IMR-90 (cell line): ENCODE results near the gene RNF128. TPM values are rescaled to one million over a fixed set of nuclear protein-coding genes. Genes with fewer than 3 reads are reported as not detected.

ENCODE experiments used
- ATAC-seq: fragments of 200-7000 bp; cut with Tn5 transposase; 2 replicates; pipeline ENCODE4 v1.9.1; 2020; ENCODE audit warnings: low read depth, mild to moderate bottlenecking, moderate library complexity
- BruUV-seq: library from RNA; stranded (reverse); fragments of 400-500 nt; replicated peaks from 2 replicates; lab custom pipeline; 2021; lab: Mats Ljungman, UMichigan
- CTCF ChIA-PET: fragments of 300-600 bp; formaldehyde crosslinking; extraction: SDS; loops from one replicate; lab custom pipeline; 2021; ENCODE audit warnings: antibody characterized with exemption; lab: Yijun Ruan, JAX
- POLR2A ChIA-PET: fragments of 300-600 bp; sonication (Branson Sonifier 250); formaldehyde crosslinking; loops from one replicate; lab custom pipeline; 2022; ENCODE audit warnings: antibody characterized with exemption; ENCODE audit not compliant: unreplicated experiment; lab: Charles Lee
- DNase-seq: peaks from one replicate; pipeline ENCODE4 v3.0.0; 2013
- H2AFZ ChIP-seq: replicated peaks from 2 replicates; pipeline ENCODE3; 2013; ENCODE audit warnings: low read length, mild to moderate bottlenecking; ENCODE audit not compliant: poor library complexity
- H2AK5ac ChIP-seq: 2 replicates; pipeline ENCODE4 v1.6.1; 2013; ENCODE audit warnings: low read depth, low read length, inconsistent platforms
- H2AK9ac ChIP-seq: replicated peaks from 2 replicates; pipeline ENCODE3; 2013; ENCODE audit warnings: mild to moderate bottlenecking, low read depth, low read length, moderate library complexity; ENCODE audit not compliant: poor library complexity
- H2BK120ac ChIP-seq: 2 replicates; pipeline ENCODE4 v1.6.1; 2013; ENCODE audit warnings: low read depth, low read length, inconsistent platforms
- H2BK15ac ChIP-seq: 3 replicates; pipeline ENCODE4 v1.6.1; 2013; ENCODE audit warnings: low read depth, low read length, inconsistent platforms
- H2BK20ac ChIP-seq: 2 replicates; pipeline ENCODE4 v1.6.1; 2013; ENCODE audit warnings: low read depth, mild to moderate bottlenecking, inconsistent platforms, low read length, moderate library complexity
- H2BK5ac ChIP-seq: 2 replicates; pipeline ENCODE4 v1.6.1; 2013; ENCODE audit warnings: mild to moderate bottlenecking, low read depth, low read length, inconsistent platforms; ENCODE audit not compliant: poor library complexity, severe bottlenecking
- H3K14ac ChIP-seq: replicated peaks from 2 replicates; pipeline ENCODE4 v1.6.1; 2013; ENCODE audit warnings: low read depth, low read length, inconsistent platforms
- H3K18ac ChIP-seq: 2 replicates; pipeline ENCODE4 v1.6.1; 2013; ENCODE audit warnings: low read depth, low read length, control low read depth
- H3K23ac ChIP-seq: 2 replicates; pipeline ENCODE4 v1.6.1; 2013; ENCODE audit warnings: low read depth, low read length, inconsistent platforms
- H3K27ac ChIP-seq: 2 replicates; pipeline ENCODE4 v1.5.1; 2013; ENCODE audit warnings: mild to moderate bottlenecking, control low read depth, low read length; ENCODE audit not compliant: insufficient read depth
- H3K27me3 ChIP-seq: 2 replicates; pipeline ENCODE4 v1.6.1; 2013; ENCODE audit warnings: low read length; ENCODE audit not compliant: control insufficient read depth, insufficient read depth
- H3K36me3 ChIP-seq: 2 replicates; pipeline ENCODE4 v1.6.1; 2013; ENCODE audit warnings: low read length, mixed read lengths; ENCODE audit not compliant: control insufficient read depth, insufficient read depth
- H3K4ac ChIP-seq: 2 replicates; pipeline ENCODE4 v1.6.1; 2013; ENCODE audit warnings: low read depth, low read length, inconsistent platforms
- H3K4me1 ChIP-seq: 2 replicates; pipeline ENCODE4 v1.6.1; 2013; ENCODE audit warnings: low read length, mixed read lengths; ENCODE audit not compliant: control insufficient read depth, insufficient read depth
- H3K4me2 ChIP-seq: 2 replicates; pipeline ENCODE4 v1.6.1; 2013; ENCODE audit warnings: low read depth, mild to moderate bottlenecking, control low read depth, low read length, moderate library complexity
- H3K4me3 ChIP-seq: 2 replicates; pipeline ENCODE4 v1.5.1; 2013; ENCODE audit warnings: low read depth, mild to moderate bottlenecking, control low read depth, low read length, moderate library complexity; ENCODE audit not compliant: insufficient read depth
- H3K56ac ChIP-seq: 2 replicates; pipeline ENCODE4 v1.6.1; 2013; ENCODE audit warnings: low read length, inconsistent platforms; ENCODE audit not compliant: insufficient read depth; ENCODE audit errors: extremely low read depth
- H3K79me1 ChIP-seq, 2 experiments: 2 replicates each; pipeline ENCODE4 v1.6.1; 2013; ENCODE audit warnings: low read length in 2 of 2, inconsistent platforms in 1 of 2, low read depth in 1 of 2
- H3K9ac ChIP-seq: 2 replicates; pipeline ENCODE4 v1.6.1; 2013; ENCODE audit warnings: low read depth, low read length, control low read depth
- H3K9me1 ChIP-seq: 2 replicates; pipeline ENCODE4 v1.6.1; 2013; ENCODE audit warnings: low read length, inconsistent platforms; ENCODE audit not compliant: insufficient read depth
- H3K9me3 ChIP-seq: 2 replicates; pipeline ENCODE4 v1.6.1; 2013; ENCODE audit warnings: low read length; ENCODE audit not compliant: control insufficient read depth, insufficient read depth
- H4K20me1 ChIP-seq: 2 replicates; pipeline ENCODE4 v1.6.1; 2013; ENCODE audit warnings: low read length, inconsistent platforms; ENCODE audit not compliant: insufficient read depth
- H4K5ac ChIP-seq: 2 replicates; pipeline ENCODE4 v1.6.1; 2013; ENCODE audit warnings: mild to moderate bottlenecking, low read depth, low read length, control low read depth
- H4K8ac ChIP-seq, 2 experiments: 2 replicates each; pipeline ENCODE4 v1.6.1; 2013; ENCODE audit warnings: low read depth in 2 of 2, low read length in 2 of 2, control low read depth in 1 of 2, inconsistent platforms in 1 of 2
- H4K91ac ChIP-seq: 2 replicates; pipeline ENCODE4 v1.6.1; 2013; ENCODE audit warnings: low read depth, low read length, inconsistent platforms; ENCODE audit not compliant: insufficient read depth
- BHLHE40 ChIP-seq: fragments of 150-350 bp; IDR thresholded peaks from 2 replicates; pipeline ENCODE4 v1.6.1; 2016; ENCODE audit warnings: mild to moderate bottlenecking, low read depth, low read length
- CHD1 ChIP-seq: IDR thresholded peaks from 2 replicates; pipeline ENCODE4 v1.6.1; 2012; ENCODE audit warnings: low read depth, low read length, improper control_type of control experiment
- CTCF ChIP-seq: conservative IDR thresholded peaks from 2 replicates; pipeline ENCODE4 v1.5.1; 2012; ENCODE audit warnings: mild to moderate bottlenecking, low read depth, low read length, improper control_type of control experiment
- FOS ChIP-seq: fragments of 150-350 bp; IDR thresholded peaks from 2 replicates; pipeline ENCODE4 v1.6.1; 2016; ENCODE audit warnings: low read depth, low read length
- MAFK ChIP-seq: IDR thresholded peaks from 2 replicates; pipeline ENCODE4 v1.6.1; 2012; ENCODE audit warnings: low read depth, low read length, improper control_type of control experiment
- MAZ ChIP-seq: IDR thresholded peaks from 2 replicates; pipeline ENCODE4 v1.6.1; 2012; ENCODE audit warnings: low read depth, mild to moderate bottlenecking, low read length, improper control_type of control experiment, moderate library complexity, borderline replicate concordance
- MXI1 ChIP-seq: IDR thresholded peaks from 2 replicates; pipeline ENCODE4 v1.6.1; 2012; ENCODE audit warnings: low read depth, mild to moderate bottlenecking, low read length, moderate library complexity, borderline replicate concordance
- NFE2L2 ChIP-seq: fragments of 150-350 bp; IDR thresholded peaks from 2 replicates; pipeline ENCODE4 v1.6.1; 2016; ENCODE audit warnings: low read depth, mild to moderate bottlenecking, low read length
- POLR2A ChIP-seq: IDR thresholded peaks from 2 replicates; pipeline ENCODE4 v1.6.1; 2012; ENCODE audit warnings: mild to moderate bottlenecking, low read depth, low read length
- RFX5 ChIP-seq: IDR thresholded peaks from 2 replicates; pipeline ENCODE4 v1.8.0; 2012; ENCODE audit warnings: low read depth, mild to moderate bottlenecking, low read length, moderate library complexity
- SMC3 ChIP-seq: fragments of 150-350 bp; IDR thresholded peaks from 2 replicates; pipeline ENCODE4 v1.6.1; 2016; ENCODE audit warnings: low read depth, mild to moderate bottlenecking, antibody characterized with exemption, low read length, moderate library complexity
- WGBS, 2 experiments: methylation state at CpG; one replicate each; pipeline versions ENCODE4 v1.1.5 to v1.1.7; 2013; ENCODE audit warnings: missing lambda C conversion rate in 2 of 2; ENCODE audit not compliant: insufficient read length in 1 of 2; ENCODE audit errors: extremely low coverage in 2 of 2; 5-methylcytosine and 5-hydroxymethylcytosine counted together
- dilution Hi-C: fragments of 300-500 bp; cut with HindIII; formaldehyde crosslinking; loops from one replicate; pipeline ENCODE4 v1.14.3; 2018; ENCODE audit warnings: low sequenced_read_pairs; ENCODE audit not compliant: unreplicated experiment
- in situ Hi-C: fragments of 300-500 bp; cut with MboI; formaldehyde crosslinking; loops from 3 replicates; pipeline ENCODE4 v1.14.3; 2019; ENCODE audit warnings: low sequenced_read_pairs, inconsistent platforms, mixed read lengths
- intact Hi-C: fragments of 100-400 bp; cut with micrococcal nuclease; formaldehyde crosslinking; loops from 2 replicates; pipeline ENCODE4 v1.10.0; 2022
- polyA plus RNA-seq, 3 experiments: library from polyadenylated mRNA; depleted of rRNA; stranded (reverse); fragments of >200 nt; gene quantifications; 2 replicates each; pipeline ENCODE4 v1.2.3, GENCODE V29; 2012; ENCODE audit warnings: low replicate concordance in 1 of 3
- total RNA-seq: library from RNA; depleted of rRNA; stranded (reverse); fragments of >200 nt; gene quantifications from 2 replicates; pipeline ENCODE4 v1.2.3, GENCODE V29; 2012
- TF ChIP-seq, protein P1 (sequence below): fragments of 150-350 bp; IDR thresholded peaks from 2 replicates; pipeline ENCODE4 v1.6.1; 2017; ENCODE audit warnings: mild to moderate bottlenecking, antibody characterized with exemption, low read length, low read depth
- TF ChIP-seq, protein P2 (sequence below): fragments of 150-350 bp; IDR thresholded peaks from 2 replicates; pipeline ENCODE4 v1.6.1; 2016; ENCODE audit warnings: low read depth, mild to moderate bottlenecking, low read length, moderate library complexity, borderline replicate concordance

The RNF128 gene
- total and polyA plus RNA-seq, 2 of the 4 experiments (the other 2 are of a cell fraction) = 3.0 to 4.8 TPM

DNA sequence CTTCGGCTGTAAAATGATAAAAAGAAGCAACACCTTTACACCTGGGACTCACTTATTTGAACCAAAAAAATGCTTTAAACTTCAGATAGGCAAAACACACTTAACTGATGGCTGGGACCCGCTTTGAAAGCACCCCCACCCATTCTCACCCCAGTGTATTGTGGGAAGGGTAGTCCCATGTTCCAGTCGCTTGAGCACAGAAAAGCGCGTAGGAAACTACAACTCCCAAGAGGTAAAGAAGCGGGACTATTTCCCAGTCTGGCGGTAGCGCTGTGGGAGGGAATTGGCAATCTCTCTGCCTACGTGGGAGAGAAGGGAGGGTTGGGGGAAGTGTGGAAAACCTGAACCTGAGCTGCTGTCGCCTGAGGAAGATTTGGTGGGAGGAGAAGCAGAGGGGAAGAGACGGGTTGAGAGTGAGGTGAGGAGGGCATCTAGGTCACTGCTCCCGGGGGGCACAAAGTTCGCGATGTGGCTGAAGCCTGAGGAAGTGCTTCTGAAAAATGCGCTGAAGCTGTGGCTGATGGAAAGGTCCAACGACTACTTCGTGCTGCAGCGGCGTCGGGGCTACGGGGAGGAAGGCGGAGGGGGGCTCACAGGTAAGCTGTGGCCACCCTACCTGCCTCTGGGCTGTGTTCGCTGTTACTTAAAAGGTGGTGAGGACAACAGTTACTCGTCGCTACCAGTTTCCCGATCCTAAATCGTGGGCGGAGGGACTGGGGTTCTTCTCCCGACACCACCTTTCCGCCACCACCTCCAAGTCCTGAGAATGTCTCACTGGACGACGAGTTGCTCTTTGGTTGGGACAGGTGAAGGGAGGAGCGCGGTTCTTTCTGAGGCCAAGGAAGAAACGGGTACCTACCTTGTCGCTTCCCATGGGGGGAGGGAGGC lies 76.1 kb downstream of the RNF128 start, which contains the start of gene TBC1D8B:
Gene TBC1D8B (plus strand): TSS at position 286 of the 888 bp plus-strand sequence. CDS start 181 bp downstream, at position 467.
- Histone ChIP-seq H3K9ac (peak within 1 kb of the TSS; percentile 75), H3K23ac (peak within 1 kb of the TSS; percentile 95), H2AFZ (peak within 1 kb of the TSS; percentile 96), H4K5ac (peak within 1 kb of the TSS; percentile 96), H3K14ac (peak within 1 kb of the TSS; percentile 94), H3K4me1 (no peaks in the 10 kb centered on the region), H3K9me1 (no peaks in the 10 kb centered on the region), H3K4me2 (peak within 1 kb of the TSS; percentile 96), H3K9me3 (no peaks in the 10 kb centered on the region), H3K27ac (peak within 1 kb of the TSS; percentile 74), H2BK15ac (peak within 1 kb of the TSS; percentile 28; the same call in 1 of the 3 replicates), H2AK9ac (peak within 1 kb of the TSS; percentile 66), H2BK120ac (peak within 1 kb of the TSS; percentile 53), H4K20me1 (no peaks in the 10 kb centered on the region), H4K8ac (peak within 1 kb of the TSS; percentile 78 to 87), H2BK20ac (peak within 1 kb of the TSS; percentile 36; the same call in 1 of the 2 replicates), H4K91ac (peak within 1 kb of the TSS; percentile 61), H3K27me3 (peaks cover 6% of the 10 kb centered on the region), H3K4ac (peak within 1 kb of the TSS; percentile 88), H2AK5ac (peak within 1 kb of the TSS; percentile 61; the same call in 1 of the 2 replicates), H3K4me3 (peak within 1 kb of the TSS; percentile 70), H3K36me3 (no peaks in the 10 kb centered on the region), H2BK5ac (peak within 1 kb of the TSS; percentile 73), H3K79me1 (peaks cover 0 to 9% of the 10 kb centered on the region in 2 experiments; a peak in 2 of 4 replicates), H3K56ac (peak within 1 kb of the TSS; percentile 54), H3K18ac (peak within 1 kb of the TSS; percentile 86)
- dilution Hi-C loops (no loop called here), intact Hi-C loops (no loop called here), in situ Hi-C loops (no loop called here)
- ATAC-seq (peak; percentile 98), DNase-seq (peak; percentile 92)
- ChIA-PET CTCF (no interaction called here), POLR2A (interaction anchor here (0.7 kb wide), 1 partner anchor 60 kb away, joined by 5 read pairs; no protein-coding TSS in a partner anchor)
- no TSS peak for BruUV-seq
- 9% methylated on average over 6 of the region's 36 CpGs; no CpG with 5 or more reads in 1 of the 2 experiments for WGBS, 2 experiments
- TF ChIP-seq CTCF (no peak), CHD1 (no peak), SMC3 (no peak), FOS (no peak), POLR2A (peak; percentile 63; the same call in 1 of the 2 replicates), MXI1 (no peak), NFE2L2 (no peak), MAZ (peak; percentile 67; the same call in 1 of the 2 replicates), BHLHE40 (no peak), MAFK (no peak), RFX5 (no peak)
- TF ChIP-seq, protein P1, sequence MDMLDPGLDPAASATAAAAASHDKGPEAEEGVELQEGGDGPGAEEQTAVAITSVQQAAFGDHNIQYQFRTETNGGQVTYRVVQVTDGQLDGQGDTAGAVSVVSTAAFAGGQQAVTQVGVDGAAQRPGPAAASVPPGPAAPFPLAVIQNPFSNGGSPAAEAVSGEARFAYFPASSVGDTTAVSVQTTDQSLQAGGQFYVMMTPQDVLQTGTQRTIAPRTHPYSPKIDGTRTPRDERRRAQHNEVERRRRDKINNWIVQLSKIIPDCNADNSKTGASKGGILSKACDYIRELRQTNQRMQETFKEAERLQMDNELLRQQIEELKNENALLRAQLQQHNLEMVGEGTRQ = no peak
- TF ChIP-seq, protein P2, sequence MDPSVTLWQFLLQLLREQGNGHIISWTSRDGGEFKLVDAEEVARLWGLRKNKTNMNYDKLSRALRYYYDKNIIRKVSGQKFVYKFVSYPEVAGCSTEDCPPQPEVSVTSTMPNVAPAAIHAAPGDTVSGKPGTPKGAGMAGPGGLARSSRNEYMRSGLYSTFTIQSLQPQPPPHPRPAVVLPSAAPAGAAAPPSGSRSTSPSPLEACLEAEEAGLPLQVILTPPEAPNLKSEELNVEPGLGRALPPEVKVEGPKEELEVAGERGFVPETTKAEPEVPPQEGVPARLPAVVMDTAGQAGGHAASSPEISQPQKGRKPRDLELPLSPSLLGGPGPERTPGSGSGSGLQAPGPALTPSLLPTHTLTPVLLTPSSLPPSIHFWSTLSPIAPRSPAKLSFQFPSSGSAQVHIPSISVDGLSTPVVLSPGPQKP = no peak
